GM12878 (cell line): ENCODE data around the gene TRPT1. TPM values are rescaled to one million over a fixed set of nuclear protein-coding genes. Genes with fewer than 3 reads are reported as not detected.

ENCODE experiments used
- ATAC-seq: fragments of 200-7000 bp; cut with Tn5 transposase; 3 replicates; pipeline ENCODE4 v1.9.1; 2020; ENCODE audit warnings: mild to moderate bottlenecking, moderate library complexity
- BruUV-seq: library from RNA; stranded (reverse); fragments of 400-500 nt; replicated peaks from 2 replicates; lab custom pipeline; 2021; lab: Mats Ljungman, UMichigan
- CTCF ChIA-PET: fragments of 300-600 bp; sonication (Branson Sonifier 250); formaldehyde crosslinking; extraction: SDS; loops from one replicate; lab custom pipeline; 2021; ENCODE audit warnings: inconsistent platforms; lab: Yijun Ruan, JAX
- POLR2A ChIA-PET: fragments of 350-600 bp; formaldehyde crosslinking; extraction: SDS; loops from one replicate; lab custom pipeline; 2021; ENCODE audit warnings: inconsistent platforms; lab: Charles Lee
- RAD21 ChIA-PET: fragments of 300-600 bp; sonication (Branson Sonifier 250); formaldehyde crosslinking; loops from one replicate; lab custom pipeline; 2023; ENCODE audit warnings: antibody characterized with exemption; ENCODE audit not compliant: unreplicated experiment; lab: Charles Lee
- SMC1A ChIA-PET: fragments of 300-600 bp; sonication (Branson Sonifier 250); formaldehyde crosslinking; loops from one replicate; lab custom pipeline; 2023; ENCODE audit not compliant: unreplicated experiment, uncharacterized antibody; lab: Charles Lee
- DNase-seq: peaks from one replicate; pipeline ENCODE4 v3.0.0-alpha.2; 2011; ENCODE audit warnings: low read depth, low spot score
- FAIRE-seq: peaks from 3 replicates; lab custom pipeline; 2011; peaks lifted over from hg19 to GRCh38; lab: Jason Lieb, UNC
- H2AFZ ChIP-seq: 2 replicates; pipeline ENCODE4 v1.6.0; 2011; ENCODE audit warnings: low read depth, low read length, control low read depth; ENCODE audit not compliant: control insufficient read depth
- H3K27ac ChIP-seq: 2 replicates; pipeline ENCODE4 v1.5.1; 2011; ENCODE audit warnings: control low read depth; ENCODE audit not compliant: control insufficient read depth, insufficient read depth
- H3K27me3 ChIP-seq, 2 experiments: replicated peaks in 1 of 2; 2 replicates each; pipeline versions ENCODE4 v1.6.0 to v1.6.1; 2011; ENCODE audit warnings: low read length in 1 of 2; ENCODE audit not compliant: control insufficient read depth in 2 of 2, insufficient read depth in 2 of 2
- H3K36me3 ChIP-seq, 2 experiments: 2 replicates each; pipeline ENCODE4 v1.5.1; 2011; ENCODE audit warnings: low read length in 1 of 2; ENCODE audit not compliant: control insufficient read depth in 2 of 2, insufficient read depth in 2 of 2
- H3K4me1 ChIP-seq: 2 replicates; pipeline ENCODE4 v1.6.1; 2011; ENCODE audit warnings: mild to moderate bottlenecking, low read length, moderate library complexity, mixed read lengths; ENCODE audit not compliant: control insufficient read depth, insufficient read depth
- H3K4me2 ChIP-seq: 2 replicates; pipeline ENCODE4 v1.6.0; 2011; ENCODE audit warnings: control low read depth; ENCODE audit not compliant: control insufficient read depth, insufficient read depth
- H3K4me3 ChIP-seq: fragments of 200-600 bp; sonication (generic); 2 replicates; pipeline ENCODE4 v1.5.1; 2016
- H3K79me2 ChIP-seq: 2 replicates; pipeline ENCODE4 v1.6.0; 2011; ENCODE audit warnings: low read length; ENCODE audit not compliant: control insufficient read depth, insufficient read depth
- H3K9ac ChIP-seq: 2 replicates; pipeline ENCODE4 v1.8.0; 2011; ENCODE audit warnings: low read length, control low read depth, mixed read lengths; ENCODE audit not compliant: control insufficient read depth, insufficient read depth
- H3K9me3 ChIP-seq: replicated peaks from 3 replicates; pipeline ENCODE4 v1.5.1; 2011; ENCODE audit warnings: mild to moderate bottlenecking, low read length; ENCODE audit not compliant: control insufficient read depth, insufficient read depth
- H4K20me1 ChIP-seq: 2 replicates; pipeline ENCODE4 v1.6.0; 2011; ENCODE audit not compliant: control insufficient read depth, insufficient read depth
- CBX5 ChIP-seq: sonication (generic); IDR thresholded peaks from 2 replicates; pipeline ENCODE4 v1.6.1; 2016; ENCODE audit warnings: low read depth, moderate library complexity, mild to moderate bottlenecking, inconsistent platforms
- SRF ChIP-seq, 2 experiments: IDR thresholded peaks; 2 replicates each; pipeline ENCODE4 v1.6.1; 2011; ENCODE audit warnings: low read depth in 2 of 2, low read length in 2 of 2, mild to moderate bottlenecking in 1 of 2, moderate library complexity in 1 of 2
- ZNF217 ChIP-seq: fragments of 450-650 bp; IDR thresholded peaks from 2 replicates; pipeline ENCODE4 v1.6.1; 2017; ENCODE audit warnings: antibody characterized with exemption, mild to moderate bottlenecking
- WGBS: methylation state at CpG from one replicate; pipeline ENCODE4 v1.1.6; 2016; ENCODE audit warnings: low lambda C conversion rate; ENCODE audit not compliant: insufficient replicate concordance, insufficient coverage; ENCODE audit errors: missing lambda C conversion rate; 5-methylcytosine and 5-hydroxymethylcytosine counted together
- in situ Hi-C: fragments of 300-500 bp; cut with MboI; formaldehyde crosslinking; loops from 9 replicates; pipeline ENCODE4 v1.14.3; 2018; ENCODE audit warnings: mixed read lengths
- intact Hi-C: fragments of 100-400 bp; cut with micrococcal nuclease; formaldehyde crosslinking; loops from one replicate; pipeline ENCODE4 v1.14.2; 2022; ENCODE audit not compliant: unreplicated experiment
- polyA plus RNA-seq, 11 experiments: library from polyadenylated mRNA; depleted of rRNA in 4 of 11; unstranded in 6 of 11; stranded (reverse) in 5 of 11; fragments of >200 nt; fragmentation: Nextera tagmentation in 4 of 11; fragmentation: Illumina TruSeq in 1 of 11; extraction: Ambion mirVana in 4 of 11; extraction: Trizol in 1 of 11; gene quantifications; 1 replicate in 1 of 11; 2 replicates in 10 of 11; pipeline versions ENCODE4 v1.2.1 to v1.2.3, GENCODE V29; 2011 to 2016; ENCODE audit warnings: inconsistent platforms in 2 of 11, missing spikeins in 2 of 11, low read depth in 1 of 11
- total RNA-seq, 4 experiments: library from RNA; depleted of rRNA in 3 of 4; stranded (reverse); fragments of >200 nt in 3 of 4; fragmentation: Illumina TruSeq in 1 of 4; extraction: Trizol in 1 of 4; gene quantifications; 2 replicates each; pipeline versions ENCODE4 v1.2.1 to v1.2.3, GENCODE V29; 2013 to 2021
- TF ChIP-seq, protein P1 (sequence below): fragments of 450-650 bp; conservative IDR thresholded peaks from 2 replicates; pipeline ENCODE4 v1.6.1; 2017; ENCODE audit warnings: mild to moderate bottlenecking, moderate library complexity

Gene TRPT1
- total and polyA plus RNA-seq, 10 of the 15 experiments (the other 5 are each of a cell fraction or from before 2014, with no cell fraction given) = 7.1 to 63.0 (median 31.4) TPM

DNA sequence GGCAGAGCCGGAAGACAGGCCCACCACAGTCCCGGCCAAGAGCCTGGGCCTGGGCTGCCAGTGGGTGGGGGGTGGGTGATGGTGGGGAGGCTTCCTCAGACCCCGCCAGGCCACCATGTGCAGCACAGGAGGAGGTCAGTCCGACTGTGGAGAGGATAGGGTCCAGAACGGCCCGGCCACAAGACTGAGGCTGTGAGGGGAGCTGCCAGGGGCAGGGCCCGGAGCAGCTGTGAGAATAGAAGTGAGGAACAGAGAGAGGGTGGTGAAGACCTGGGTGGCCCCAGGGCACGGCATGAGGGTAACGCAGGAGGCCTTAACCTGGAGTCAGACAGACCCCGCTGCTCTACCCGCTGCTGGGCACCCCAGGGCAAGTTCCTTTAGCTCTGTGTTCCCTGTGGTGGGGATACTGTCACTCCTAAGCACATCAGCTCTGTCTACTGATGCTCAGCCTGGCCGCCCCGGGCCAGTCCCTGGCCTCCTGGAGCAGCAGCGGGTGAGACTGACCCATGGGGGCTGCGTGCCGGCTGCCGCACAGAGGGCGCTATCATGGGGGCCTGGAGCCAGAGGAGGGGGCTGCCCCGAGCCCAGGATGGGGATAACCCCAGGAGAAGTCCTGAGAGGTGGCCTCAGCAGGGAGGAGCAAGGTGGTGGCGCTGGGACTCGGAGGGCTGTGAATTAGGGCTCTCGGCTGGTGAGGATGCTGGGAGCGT, 17.7 kb downstream of the TRPT1 start:
- H3K4me1 ChIP-seq = peaks cover 26% of the 10 kb centered on the region
- POLR2A ChIA-PET = interaction anchor here (0.6 to 5.8 kb wide), 13 partner anchors 17 to 1481 kb away, joined by 4 to 85 read pairs (median 21); partner anchors contain the start of genes BAD, CATSPERZ, ESRRA and FKBP2

More for the DNA sequence above, 17.7 kb downstream of the TRPT1 start:
- no peak for DNase-seq
- H3K27ac ChIP-seq = peak overlapping the region; percentile 98
- H2AFZ ChIP-seq = no peak overlapping the region; the same call in 1 of the 2 replicates
- peaks cover 23 to 30% of the 10 kb centered on the region in 2 experiments; a peak in 3 of 4 replicates for H3K36me3 ChIP-seq
- RAD21 ChIA-PET = interaction anchor here (1.5 to 6.6 kb wide), 8 partner anchors 15 to 95 kb away, joined by 6 to 125 read pairs (median 33); partner anchors contain the start of genes CATSPERZ, ESRRA, FKBP2 and NUDT22
- no peak for FAIRE-seq
- peak overlapping the region; percentile 95 for H3K9ac ChIP-seq
- CTCF ChIA-PET = interaction anchor here (0.6 to 9.7 kb wide), 9 partner anchors 9 to 94 kb away, joined by 3 to 238 read pairs (median 8); partner anchors contain the start of genes CATSPERZ, DNAJC4, ESRRA and NUDT22
- H3K9me3 ChIP-seq = no peaks in the 10 kb centered on the region
- SMC1A ChIA-PET = interaction anchor here (1.6 to 5.5 kb wide), 6 partner anchors 11 to 110 kb away, joined by 3 to 98 read pairs (median 36); partner anchors contain the start of genes CATSPERZ, ESRRA, FKBP2 and NUDT22
- in situ Hi-C loops = no loop called here
- no peaks in the 10 kb centered on the region for H4K20me1 ChIP-seq
- H3K79me2 ChIP-seq = peaks cover 39% of the 10 kb centered on the region
- no peaks in the 10 kb centered on the region for H3K27me3 ChIP-seq
- peak overlapping the region; percentile 74 for H3K4me3 ChIP-seq
- peak; percentile 4; the same call in 2 of the 3 replicates for ATAC-seq
- TF ChIP-seq ZNF217 (no peak), SRF (IDR thresholded peaks at IDR 0.05; ENCODE audit: low read depth in 2 of 2, low read length in 2 of 2) (0 out of 4 replicates have a peak, but pooled peaks of 1 of the 2 experiments have one; percentile 7), CBX5 (no peak)
- TF ChIP-seq, protein P1, sequence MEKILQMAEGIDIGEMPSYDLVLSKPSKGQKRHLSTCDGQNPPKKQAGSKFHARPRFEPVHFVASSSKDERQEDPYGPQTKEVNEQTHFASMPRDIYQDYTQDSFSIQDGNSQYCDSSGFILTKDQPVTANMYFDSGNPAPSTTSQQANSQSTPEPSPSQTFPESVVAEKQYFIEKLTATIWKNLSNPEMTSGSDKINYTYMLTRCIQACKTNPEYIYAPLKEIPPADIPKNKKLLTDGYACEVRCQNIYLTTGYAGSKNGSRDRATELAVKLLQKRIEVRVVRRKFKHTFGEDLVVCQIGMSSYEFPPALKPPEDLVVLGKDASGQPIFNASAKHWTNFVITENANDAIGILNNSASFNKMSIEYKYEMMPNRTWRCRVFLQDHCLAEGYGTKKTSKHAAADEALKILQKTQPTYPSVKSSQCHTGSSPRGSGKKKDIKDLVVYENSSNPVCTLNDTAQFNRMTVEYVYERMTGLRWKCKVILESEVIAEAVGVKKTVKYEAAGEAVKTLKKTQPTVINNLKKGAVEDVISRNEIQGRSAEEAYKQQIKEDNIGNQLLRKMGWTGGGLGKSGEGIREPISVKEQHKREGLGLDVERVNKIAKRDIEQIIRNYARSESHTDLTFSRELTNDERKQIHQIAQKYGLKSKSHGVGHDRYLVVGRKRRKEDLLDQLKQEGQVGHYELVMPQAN = 0 out of 2 replicates have a peak, but pooled peaks have one; percentile 2
- peak overlapping the region; percentile 76 for H3K4me2 ChIP-seq
- 56% methylated on average over 23 of the region's 23 CpGs for WGBS
- no TSS peak for BruUV-seq
- intact Hi-C loops = no loop called here
